Measurements from ENCODE around the gene ARL14EP.

- TF ChIP-seq TAF1 (IDR thresholded peaks at IDR 0.05; ENCODE audit: borderline replicate concordance, low read depth, low read length), result no peak
- TF ChIP-seq POLR2A (IDR thresholded peaks at IDR 0.05; ENCODE audit: low read depth, low read length), result no peak
Observed at GRCh38 chr11:30282289-30282631, 40.6 kb upstream of the ARL14EP start.

Data from GM12892 (cell line).